GM12878 (cell line): ENCODE data around the gene LTBP2.

Experiments
- BRCA1 ChIP-seq: IDR thresholded peaks from 2 replicates; pipeline ENCODE4 v1.6.1; 2011; ENCODE audit warnings: low read depth, low read length, improper control_type of control experiment
- CREB1 ChIP-seq: IDR thresholded peaks from 2 replicates; pipeline ENCODE4 v1.6.1; 2012; ENCODE audit warnings: low read depth, mild to moderate bottlenecking, inconsistent platforms
- CTCF ChIP-seq, 3 experiments: IDR thresholded peaks in 2 of 3; conservative IDR thresholded peaks in 1 of 3; 2 replicates each; pipeline ENCODE4 v1.5.1; 2011; ENCODE audit warnings: low read depth in 3 of 3, low read length in 3 of 3, mild to moderate bottlenecking in 3 of 3, control low read depth in 2 of 3, moderate library complexity in 2 of 3, inconsistent platforms in 1 of 3, mixed read lengths in 1 of 3; ENCODE audit not compliant: control insufficient read depth in 2 of 3, insufficient read depth in 1 of 3; ENCODE audit errors: extremely low read depth in 1 of 3
- ESRRA ChIP-seq: IDR thresholded peaks from 2 replicates; pipeline ENCODE4 v1.6.1; 2012; ENCODE audit warnings: mild to moderate bottlenecking, low read length, improper control_type of control experiment
- EZH2 ChIP-seq: IDR thresholded peaks from 2 replicates; pipeline ENCODE4 v1.6.1; 2012; ENCODE audit warnings: low read depth, mild to moderate bottlenecking, control low read depth, inconsistent platforms, low read length, borderline replicate concordance; ENCODE audit not compliant: control insufficient read depth
- FOXK2 ChIP-seq: fragments of 450-650 bp; IDR thresholded peaks from 2 replicates; pipeline ENCODE4 v1.6.1; 2017; ENCODE audit warnings: mild to moderate bottlenecking, moderate library complexity
- NBN ChIP-seq: fragments of 450-650 bp; IDR thresholded peaks from 2 replicates; pipeline ENCODE4 v1.6.1; 2016
- POLR2A ChIP-seq: IDR thresholded peaks from 2 replicates; pipeline ENCODE4 v1.6.1; 2011; ENCODE audit warnings: low read depth, mild to moderate bottlenecking, low read length
- POLR2AphosphoS5 ChIP-seq: IDR thresholded peaks from 2 replicates; pipeline ENCODE4 v1.6.1; 2011; ENCODE audit warnings: mild to moderate bottlenecking, low read length, inconsistent platforms
- SMC3 ChIP-seq: IDR thresholded peaks from 2 replicates; pipeline ENCODE4 v1.6.1; 2011; ENCODE audit warnings: low read length, improper control_type of control experiment, borderline replicate concordance
- TAF1 ChIP-seq: IDR thresholded peaks from 2 replicates; pipeline ENCODE4 v1.6.1; 2011; ENCODE audit warnings: mild to moderate bottlenecking, low read depth, low read length, borderline replicate concordance
- TCF3 ChIP-seq: IDR thresholded peaks from 2 replicates; pipeline ENCODE4 v1.6.1; 2012; ENCODE audit warnings: low read depth, mild to moderate bottlenecking, low read length, borderline replicate concordance; ENCODE audit not compliant: insufficient read depth
- ZZZ3 ChIP-seq: IDR thresholded peaks from 2 replicates; pipeline ENCODE4 v1.6.1; 2011; ENCODE audit warnings: low read depth; ENCODE audit not compliant: control insufficient read depth, insufficient read length
- TF ChIP-seq, protein P1 (sequence below): IDR thresholded peaks from 2 replicates; pipeline ENCODE4 v1.6.1; 2011; ENCODE audit warnings: mild to moderate bottlenecking, low read depth, low read length, moderate library complexity; ENCODE audit not compliant: insufficient replicate concordance

- TF ChIP-seq ZZZ3 = no peak
- no peak for TF ChIP-seq ESRRA
- no peak for TF ChIP-seq EZH2
- TF ChIP-seq CTCF (IDR thresholded peaks at IDR 0.05 in 2 of 3, conservative IDR thresholded peaks at IDR 0.05 in 1 of 3; ENCODE audit: control insufficient read depth in 2 of 3, extremely low read depth in 1 of 3, insufficient read depth in 1 of 3, low read depth in 3 of 3, low read length in 3 of 3) = no peak
- TF ChIP-seq NBN = no peak
- no peak for TF ChIP-seq BRCA1
- no peak for TF ChIP-seq POLR2A
- TF ChIP-seq FOXK2 = no peak
- TF ChIP-seq TCF3 = no peak
- no peak for TF ChIP-seq SMC3
- TF ChIP-seq CREB1 = no peak
- TF ChIP-seq TAF1 = no peak
- TF ChIP-seq, protein P1, sequence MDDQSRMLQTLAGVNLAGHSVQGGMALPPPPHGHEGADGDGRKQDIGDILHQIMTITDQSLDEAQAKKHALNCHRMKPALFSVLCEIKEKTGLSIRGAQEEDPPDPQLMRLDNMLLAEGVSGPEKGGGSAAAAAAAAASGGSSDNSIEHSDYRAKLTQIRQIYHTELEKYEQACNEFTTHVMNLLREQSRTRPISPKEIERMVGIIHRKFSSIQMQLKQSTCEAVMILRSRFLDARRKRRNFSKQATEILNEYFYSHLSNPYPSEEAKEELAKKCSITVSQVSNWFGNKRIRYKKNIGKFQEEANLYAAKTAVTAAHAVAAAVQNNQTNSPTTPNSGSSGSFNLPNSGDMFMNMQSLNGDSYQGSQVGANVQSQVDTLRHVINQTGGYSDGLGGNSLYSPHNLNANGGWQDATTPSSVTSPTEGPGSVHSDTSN = no peak
- no peak for TF ChIP-seq POLR2AphosphoS5
Measured at GRCh38 chr14:74545386-74545785, 66.7 kb downstream of the LTBP2 start.
